ENCODE data around the gene APOA5.
A peak's percentile ranks its signal among the peaks of the same experiment; 100 is the strongest.

Gene APOA5

DNA sequence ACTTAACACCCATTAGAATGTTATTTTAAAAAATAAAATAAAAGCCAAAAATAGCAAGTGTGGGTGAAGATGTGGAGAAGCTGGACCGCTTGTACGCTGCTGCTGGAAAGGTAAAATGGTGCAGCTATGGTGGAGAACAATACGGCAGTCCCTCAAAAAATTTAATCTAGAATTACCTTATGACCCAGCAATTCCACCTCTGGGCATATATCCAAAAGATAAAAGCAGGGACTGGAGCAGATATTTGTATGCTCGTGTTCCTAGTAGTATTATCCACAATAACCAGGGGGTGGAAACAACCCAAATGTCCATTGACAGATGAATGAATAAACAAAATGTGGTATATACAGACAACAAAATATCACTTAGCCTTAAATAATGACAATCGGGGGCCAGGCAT is 6.1 kb upstream of the APOA5 start:
- no peak for DNase-seq (ENCODE audit: low read depth)

DNA sequence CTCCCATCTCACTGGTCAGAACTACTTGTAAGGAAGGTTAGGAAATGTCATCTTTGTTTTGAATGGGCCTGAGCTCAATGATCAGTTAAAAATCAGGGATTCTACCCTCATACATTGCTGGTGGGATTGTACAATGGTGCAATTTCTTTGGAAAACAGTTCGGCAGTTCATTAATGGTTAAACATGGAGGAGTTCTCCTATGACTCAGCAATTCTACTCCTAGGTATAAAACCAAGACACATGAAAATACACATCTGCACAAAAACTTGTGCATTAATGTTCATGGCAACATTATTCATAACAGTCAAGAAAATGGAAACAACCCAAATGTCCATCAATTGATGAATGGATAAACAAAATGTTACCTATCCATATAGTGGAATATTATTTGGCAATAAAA is 4.9 kb upstream of the APOA5 start:
- no peak for DNase-seq (ENCODE audit: low read depth)

DNA sequence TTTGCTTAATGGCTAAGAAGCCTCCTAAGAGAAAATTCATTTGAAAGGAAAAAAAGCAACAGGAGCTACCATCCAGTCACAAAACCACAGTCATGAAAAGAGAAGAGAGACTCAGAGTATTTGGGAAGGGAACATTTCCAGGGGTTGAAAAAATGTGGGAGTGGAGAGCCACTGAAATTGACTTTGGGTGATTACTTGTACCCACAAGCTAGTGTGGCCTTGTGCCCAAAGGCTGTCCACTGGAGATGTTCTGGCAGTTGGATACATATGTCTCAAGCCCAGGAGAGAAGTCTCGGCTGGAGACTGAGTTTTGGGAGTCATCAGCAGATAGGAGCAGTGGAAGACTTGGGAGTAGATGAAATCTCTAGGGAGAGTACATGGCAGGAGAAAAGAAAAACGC is 3.2 kb upstream of the APOA5 start:
- no peak for DNase-seq (ENCODE audit: low read depth)

DNA sequence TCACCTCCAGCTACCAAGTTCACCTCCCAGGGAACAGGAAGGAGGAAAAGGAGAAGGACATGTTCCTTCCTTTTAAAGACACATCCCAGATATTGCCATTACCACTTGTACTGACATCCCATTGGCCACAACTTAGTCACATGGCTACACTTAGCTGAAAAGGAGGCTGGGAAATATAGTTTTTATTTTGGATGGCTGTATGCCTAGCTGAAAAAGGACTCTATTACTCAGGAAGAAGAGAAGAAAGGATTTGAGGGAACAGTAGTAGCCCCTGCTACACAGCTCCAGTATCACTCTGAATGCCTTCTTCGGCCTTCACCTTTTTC is 2.1 kb upstream of the APOA5 start:
- no peak for DNase-seq (ENCODE audit: low read depth)

DNA sequence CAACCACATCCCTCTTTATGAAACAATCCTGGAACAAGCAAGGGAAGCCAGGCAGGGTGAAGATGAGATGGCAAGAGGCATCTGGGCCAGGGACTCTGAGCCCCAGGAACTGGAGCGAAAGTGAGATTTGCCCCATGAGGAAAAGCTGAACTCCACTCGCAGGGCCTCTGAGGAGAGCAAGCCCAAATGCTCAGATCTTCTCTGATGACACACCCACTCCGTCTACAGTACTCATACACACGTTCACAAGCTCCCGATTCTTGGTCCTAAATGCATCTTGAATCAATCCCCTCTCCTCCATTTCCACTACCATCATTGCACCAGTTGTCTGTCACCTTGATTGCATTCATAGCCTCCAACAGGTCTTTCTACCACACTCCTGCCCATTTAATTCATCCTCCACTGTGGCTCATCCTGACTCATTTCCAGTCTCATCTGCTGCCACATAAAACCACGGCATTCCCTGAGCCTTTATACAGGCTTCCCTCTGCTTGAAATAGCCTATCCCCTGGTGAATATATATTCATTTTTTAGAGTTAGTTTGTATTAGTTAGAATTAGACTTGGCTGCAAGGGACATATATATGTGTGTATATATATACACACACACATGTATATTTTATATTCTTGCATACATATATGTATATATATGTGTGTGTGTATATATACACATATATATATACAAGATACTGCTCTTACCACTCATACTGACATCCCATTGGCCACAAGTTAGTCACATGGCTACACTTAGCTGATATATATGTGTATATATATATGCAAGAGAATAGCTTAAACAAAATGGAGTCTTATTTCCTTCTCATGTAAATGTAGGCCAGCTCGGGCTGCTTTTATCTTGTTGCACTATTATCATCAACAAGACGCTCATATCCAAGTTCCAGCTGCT is 1.4 kb upstream of the APOA5 start:
- DNase-seq (ENCODE audit: low read depth): peak; percentile 51

DNA sequence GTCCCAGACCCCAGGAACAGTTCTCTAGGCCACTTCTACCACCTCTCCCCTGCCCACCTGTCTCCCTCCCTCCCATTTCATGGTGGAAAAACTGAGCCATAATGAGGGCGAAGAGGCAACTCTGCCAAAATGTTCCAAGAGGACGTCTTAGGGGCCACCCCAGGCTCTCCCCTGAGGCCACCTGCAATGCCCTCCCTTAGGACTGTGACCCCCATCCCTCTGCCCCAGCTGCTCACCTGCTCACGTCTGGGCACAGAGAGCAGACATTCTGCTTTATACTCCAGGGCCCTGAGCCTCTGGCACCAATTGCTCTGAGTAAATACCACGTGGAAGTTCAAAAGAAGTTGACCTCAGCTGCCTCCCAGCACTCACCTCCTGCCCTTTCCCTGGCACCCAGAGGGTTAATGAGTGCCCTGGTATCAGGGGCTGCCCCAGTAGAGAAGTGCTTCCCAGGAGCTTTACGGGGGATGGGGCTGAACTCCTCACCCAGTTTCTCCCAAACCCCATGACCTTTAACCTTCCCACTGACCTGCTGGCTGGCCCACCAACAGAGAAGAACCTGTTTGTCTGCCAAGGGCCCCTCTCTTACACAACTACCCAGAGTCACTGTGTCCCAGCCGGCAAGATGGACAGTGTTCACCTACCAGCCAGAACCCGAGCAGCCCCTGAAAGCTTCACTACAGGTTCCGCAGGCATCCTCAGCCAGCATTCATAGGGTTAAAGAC is 627 bp upstream of the APOA5 start:
- no peak for DNase-seq (ENCODE audit: low read depth)

DNA sequence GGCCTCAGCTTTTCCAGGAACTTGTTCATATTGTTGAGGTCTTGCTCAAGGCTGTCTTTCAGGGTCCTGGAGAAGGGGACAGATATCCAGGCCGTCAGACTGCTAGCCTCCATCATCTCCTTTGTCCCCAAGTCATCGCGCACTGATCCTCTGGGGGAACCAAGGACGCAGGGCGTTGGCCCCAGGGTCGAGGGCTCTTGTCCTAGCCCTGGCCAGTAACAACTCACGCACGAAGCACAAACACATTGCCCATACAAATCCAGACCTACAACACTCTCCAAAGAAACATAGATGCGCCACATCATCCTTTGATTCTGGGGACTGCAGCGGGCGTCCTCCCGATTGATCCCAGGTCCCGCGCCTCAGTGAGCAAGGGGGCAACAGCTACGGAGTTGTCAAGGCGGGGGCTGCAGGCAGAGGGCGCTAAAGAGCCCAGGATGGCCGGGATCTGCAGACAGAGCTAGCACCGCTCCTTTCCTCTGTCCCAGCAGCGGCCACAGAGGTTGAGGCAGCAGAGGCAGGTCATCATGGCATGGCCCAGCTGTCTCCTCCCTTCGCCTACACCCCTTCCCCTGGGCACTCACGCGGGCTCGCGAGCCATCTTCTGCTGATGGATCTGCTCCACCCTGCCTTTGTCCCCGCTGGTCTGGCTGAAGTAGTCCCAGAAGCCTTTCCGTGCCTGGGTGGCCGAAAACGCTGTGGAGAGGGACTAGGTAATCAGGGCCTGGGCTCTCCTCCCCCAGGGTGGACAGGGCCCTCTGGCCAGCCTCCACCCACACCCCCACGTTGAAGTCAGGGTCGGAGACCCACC is 472 bp downstream of the APOA5 start:
- no peak for DNase-seq (ENCODE audit: low read depth)

DNA sequence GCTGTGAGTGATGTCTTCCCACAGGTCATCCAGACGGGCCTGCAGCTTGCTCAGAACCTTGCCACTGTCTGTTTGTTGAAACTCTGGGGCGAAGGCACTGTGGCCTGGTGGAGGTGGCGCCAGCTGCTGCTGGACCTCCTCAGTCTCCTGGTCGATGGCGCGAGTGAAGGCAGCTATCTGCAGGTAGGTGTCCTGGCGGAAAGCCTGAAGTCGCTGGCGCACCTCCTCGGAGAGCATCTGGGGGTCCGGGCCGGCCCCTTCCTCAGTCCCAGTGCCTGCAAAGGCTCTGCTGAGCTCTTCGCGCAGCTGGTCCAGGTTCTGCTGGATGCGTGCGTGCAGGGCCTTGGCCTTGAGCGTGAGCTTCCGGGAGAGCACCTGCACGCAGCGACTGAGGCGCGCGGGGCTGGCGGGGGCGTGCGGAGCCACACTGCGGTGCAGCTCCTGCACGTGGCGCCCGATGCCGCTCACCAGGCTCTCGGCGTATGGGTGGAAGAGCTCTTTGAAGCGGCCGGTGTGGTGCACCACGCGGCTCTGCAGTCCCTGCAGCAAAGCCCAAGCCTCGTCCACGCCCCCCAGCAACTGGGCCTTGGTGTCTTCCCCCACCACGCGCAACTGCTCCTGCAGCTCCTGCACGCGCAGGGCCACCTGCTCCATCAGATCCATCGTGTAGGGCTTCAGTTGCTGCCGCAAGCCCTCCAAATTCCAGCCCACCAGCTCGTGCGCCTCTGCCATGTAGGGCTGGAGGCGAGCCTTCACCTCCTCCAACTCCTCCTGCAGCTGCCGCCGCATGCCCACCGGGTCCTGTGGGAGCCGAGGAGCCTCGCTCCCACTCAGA is 1.3 kb downstream of the APOA5 start:
- no peak for DNase-seq (ENCODE audit: low read depth)

DNA sequence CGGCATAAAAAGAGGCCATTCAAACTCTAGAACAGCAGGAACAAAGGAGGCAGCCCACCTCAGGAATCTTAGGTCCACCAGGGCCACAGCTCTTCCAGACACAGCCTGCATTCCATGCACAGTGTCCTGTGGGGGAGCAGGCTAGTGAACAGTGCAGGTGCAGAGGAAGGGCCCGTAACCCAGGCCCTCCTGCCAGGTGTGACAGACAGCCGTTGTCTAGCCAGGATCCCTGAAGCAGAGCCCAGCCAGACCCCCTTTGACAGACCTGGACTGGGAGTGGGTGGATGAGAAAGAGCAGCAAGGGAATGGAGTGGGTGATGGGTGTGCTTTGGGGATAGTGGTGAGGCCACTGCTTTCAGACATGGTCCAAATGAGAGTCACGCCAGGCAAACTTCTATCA is 2.7 kb downstream of the APOA5 start:
- DNase-seq (ENCODE audit: low read depth): no peak

DNA sequence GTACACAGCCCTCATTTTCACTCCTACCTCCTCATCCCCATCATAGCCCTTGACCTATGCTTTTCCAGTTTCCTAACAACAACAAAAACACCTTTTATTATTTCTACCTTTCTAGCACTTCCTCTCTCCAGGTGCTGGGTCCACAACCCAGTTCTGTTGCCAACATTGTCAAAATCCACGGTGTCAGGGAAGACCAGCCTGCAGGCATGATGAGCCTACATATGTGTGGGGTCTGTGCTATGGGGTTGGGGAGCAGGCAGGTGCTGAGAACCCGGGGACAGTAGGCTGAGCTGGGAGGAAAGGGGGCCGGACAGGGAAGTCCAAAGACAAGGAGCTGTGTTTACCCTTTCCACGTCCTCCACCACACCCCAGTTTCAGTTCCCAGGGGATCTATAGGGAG is 3.1 kb downstream of the APOA5 start:
- DNase-seq (ENCODE audit: low read depth): no peak

DNA sequence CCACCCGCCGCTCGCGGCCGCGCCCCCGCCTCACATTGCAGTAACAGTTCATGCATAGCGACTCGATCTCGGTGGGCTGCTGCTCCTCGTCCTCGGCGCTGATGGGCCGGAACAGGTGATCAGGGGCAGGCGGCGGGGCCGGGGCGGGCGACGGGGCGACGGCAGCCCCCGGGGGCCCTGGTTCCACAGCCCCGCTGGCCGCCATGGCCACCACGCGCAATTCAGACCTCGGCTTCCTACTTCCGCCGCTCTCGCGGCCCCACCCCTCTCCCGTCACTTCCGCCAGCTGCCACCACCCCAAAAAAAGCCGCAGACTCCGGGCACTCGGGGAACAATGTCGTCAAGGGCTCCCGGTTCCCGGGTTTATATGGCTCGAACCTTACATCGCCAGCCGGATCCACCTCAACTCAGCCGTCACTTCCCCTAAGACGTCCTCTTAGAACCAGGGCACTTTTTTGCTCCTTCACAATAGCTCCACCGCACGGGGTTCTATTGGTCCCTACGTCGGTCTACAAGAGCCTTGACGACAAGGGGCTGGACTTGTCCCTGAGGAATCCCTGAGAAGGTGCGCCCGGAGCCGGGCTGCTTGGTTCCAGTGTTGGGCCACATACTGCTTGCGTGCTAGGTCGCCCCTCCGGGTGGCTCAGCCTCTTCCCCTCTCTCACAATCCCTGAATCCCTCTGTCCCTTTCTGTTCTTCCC is 3.7 kb downstream of the APOA5 start, which contains the start of gene ZPR1:
Gene ZPR1, minus strand, starts transcription at position 238 of the 701 bp plus-strand sequence. Its CDS starts 33 bp downstream, at position 205.
- DNase-seq (ENCODE audit: low read depth): peak; percentile 27

DNA sequence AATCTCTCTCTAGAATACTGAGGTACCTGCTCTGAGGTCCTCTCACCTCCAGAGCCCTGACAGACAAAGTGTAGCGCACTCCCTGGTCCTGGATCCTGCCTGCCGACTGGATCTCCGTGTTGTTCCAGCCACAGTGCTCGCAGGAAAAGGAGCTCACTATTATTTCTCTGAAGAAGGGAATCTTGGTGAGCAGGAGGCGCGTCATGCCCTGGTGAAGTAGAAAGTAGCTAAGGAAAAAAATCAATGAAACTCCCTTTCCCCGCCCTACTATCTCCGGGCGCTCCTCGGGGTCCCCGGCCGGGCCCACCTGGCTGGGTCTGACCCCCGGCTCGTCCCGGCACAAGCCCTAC is 4.3 kb downstream of the APOA5 start:
- DNase-seq (ENCODE audit: low read depth): no peak

DNA sequence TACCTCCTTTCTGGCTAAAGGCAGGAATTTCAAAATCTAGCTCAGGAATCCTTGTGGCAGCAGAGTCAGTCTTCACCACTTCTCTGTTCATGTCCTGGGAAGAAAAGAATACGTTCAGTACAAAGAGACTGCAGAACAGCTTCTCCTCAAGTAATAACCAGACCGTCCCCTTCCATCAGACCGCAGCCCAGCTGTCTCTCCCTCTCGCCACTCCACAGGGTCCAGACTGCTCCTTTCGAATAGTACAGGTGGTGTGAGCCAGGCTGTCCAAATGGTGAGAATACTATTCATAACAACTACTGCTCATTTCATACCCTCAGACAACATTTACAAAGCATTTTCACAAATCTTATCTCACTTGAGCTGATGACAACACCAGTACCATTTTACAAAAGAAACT is 4.7 kb downstream of the APOA5 start:
- no peak for DNase-seq (ENCODE audit: low read depth)

DNA sequence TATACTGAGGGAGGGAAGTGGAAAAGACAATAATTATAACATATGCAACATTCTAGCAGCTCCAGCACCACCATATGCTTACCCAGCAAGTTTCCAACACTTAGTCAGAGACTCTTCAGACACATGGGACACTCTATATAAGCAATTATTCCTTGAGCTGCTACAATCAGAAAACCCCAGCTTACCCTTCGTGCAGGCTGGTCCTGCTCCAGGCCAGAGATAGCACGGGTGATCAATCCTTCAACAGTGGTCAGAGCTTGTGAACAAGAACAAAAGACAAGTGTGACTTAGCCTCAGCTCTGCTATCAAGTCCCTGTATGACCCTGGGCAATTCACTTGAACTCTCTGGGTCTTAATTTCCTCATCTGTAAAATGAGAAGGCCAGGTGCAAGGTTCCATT is 5.4 kb downstream of the APOA5 start:
- no peak for DNase-seq (ENCODE audit: low read depth)

DNA sequence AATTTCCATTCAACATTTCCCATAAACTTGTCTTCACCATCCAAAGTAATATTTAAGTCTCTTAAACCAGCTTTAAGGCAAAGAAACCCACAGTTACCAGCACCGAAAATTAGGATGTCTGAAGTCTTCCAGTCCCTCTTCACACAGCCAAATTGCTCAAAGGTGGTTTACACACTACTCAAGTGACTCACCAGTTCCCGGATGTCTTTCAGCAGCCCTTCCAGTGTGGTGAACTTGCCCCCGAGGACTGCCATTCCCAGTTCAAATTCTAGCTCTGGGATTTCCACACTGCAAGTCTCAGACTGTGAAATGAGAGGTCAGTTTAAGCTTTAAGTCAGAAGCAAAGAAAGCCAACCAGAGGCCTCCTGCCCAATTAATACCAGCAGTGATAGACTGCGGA is 9.0 kb downstream of the APOA5 start:
- DNase-seq (ENCODE audit: low read depth): peak; percentile 29

DNA sequence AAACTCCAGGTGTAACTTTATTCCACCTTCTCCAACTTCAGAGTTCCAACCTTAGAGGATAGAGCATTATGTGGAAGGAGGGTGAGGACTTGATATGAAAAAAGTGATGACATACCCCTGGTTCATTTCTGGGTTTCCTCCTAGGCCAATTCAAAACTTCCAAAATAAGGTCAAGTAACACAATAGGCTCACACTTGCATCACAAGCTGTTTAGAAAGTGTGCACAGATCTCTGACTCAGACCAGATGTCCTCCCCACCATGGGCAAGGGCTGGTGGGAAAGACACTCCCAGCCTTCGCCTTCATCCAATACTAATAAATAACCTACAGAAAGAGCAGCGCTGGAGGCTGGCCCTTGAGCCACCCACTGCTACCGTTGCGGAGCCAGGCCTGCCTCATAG is 13.1 kb downstream of the APOA5 start:
- DNase-seq (ENCODE audit: low read depth): no peak

DNA sequence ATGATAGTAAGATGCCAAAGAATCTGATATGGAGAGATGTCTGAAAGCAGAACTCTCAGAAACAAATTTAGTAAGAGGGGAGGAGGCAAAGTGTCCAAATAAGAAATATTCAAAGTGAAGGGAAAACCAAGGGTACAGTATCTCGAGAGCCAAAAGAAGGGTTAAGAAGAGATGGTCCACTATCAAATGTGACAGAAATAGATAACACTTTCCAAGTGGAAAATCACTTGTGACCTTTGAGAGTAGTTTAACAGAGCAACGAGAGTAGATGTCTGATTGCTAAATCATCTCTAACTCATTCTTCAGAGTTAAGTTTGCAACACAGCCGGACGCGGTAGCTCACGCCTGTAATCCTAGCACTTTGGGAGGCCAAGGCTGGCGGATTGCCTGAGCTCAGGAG is 14.6 kb downstream of the APOA5 start:
- no peak for DNase-seq (ENCODE audit: low read depth)

DNA sequence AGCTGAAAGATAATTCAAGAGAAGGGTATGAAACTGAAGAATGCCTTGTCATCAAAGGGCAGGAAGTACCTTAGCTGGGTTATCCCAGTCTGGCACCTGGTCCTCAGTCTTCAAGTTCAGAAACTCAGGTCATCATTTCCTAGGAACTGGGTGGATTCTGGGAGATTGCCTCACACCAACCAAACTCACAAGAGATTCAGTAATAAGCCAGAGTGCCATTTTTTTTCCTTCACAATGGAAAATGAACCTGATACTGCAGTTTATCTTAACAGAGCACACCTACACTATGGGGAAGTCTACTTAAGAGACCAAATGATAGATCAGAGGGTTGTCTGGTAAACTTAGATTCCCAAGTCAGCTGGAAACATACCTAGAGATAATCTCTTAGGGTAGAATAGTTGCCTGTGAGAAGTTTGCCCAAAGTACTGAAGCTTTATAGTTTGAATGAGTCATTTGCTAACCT is 15.1 kb downstream of the APOA5 start:
- no peak for DNase-seq (ENCODE audit: low read depth)

DNA sequence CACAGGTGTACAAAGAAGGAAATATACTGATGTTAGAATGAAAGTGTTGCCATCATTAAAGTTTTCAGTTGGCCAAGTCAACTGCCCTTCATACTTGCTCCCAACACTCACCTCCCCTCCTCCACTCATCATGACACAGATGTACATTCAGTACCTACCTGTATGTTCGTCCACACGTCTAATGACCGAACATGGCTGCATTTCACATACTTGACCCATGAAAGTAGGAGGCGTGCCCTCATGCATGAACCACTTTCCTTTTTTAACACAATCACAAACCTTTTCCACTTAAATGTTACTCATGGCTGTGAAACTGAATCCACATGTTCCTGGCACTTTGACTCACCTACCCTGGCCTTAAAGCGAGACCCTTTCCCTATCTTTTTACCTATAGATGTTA is 15.7 kb downstream of the APOA5 start:
- DNase-seq (ENCODE audit: low read depth): no peak

DNA sequence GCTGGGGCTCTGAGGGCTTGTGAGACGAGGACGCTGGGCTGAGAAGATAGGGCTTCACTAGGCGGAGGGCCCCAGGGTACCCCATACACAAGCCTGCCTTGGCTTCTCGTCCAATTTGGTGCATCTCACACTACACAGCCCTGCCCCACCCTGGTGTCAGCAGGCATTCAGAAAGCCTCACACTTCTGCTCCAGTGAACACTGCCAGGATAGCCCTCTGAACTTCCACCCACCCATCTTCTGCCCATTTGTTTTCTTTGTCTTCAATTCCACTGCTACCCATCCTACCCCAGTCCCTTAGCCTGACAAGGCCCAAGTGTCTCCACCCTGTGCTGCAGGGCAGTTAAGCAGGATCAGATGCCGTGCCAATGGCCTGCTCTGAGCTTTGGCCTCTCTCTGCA is 17.0 kb downstream of the APOA5 start:
- DNase-seq (ENCODE audit: low read depth): no peak

All from GM04503 (cell line).